Measurements from ENCODE around the gene DLGAP1. TPM values are rescaled to one million over a fixed set of nuclear protein-coding genes. Genes with fewer than 3 reads are reported as not detected.

The DLGAP1 gene
- total and polyA plus RNA-seq, 10 of the 15 experiments (the other 5 are each of a cell fraction or from before 2014, with no cell fraction given): 0.23 to 27.6 (median 1.9) TPM

GRCh38 chr18:3648641-3649040, 806.5 kb downstream of the DLGAP1 start:
- in situ Hi-C loops (cut with MboI): no loop called here
- POLR2A ChIA-PET: no interaction called here
- no TSS peak for BruUV-seq (replicated peaks)
- SMC1A ChIA-PET (ENCODE audit: uncharacterized antibody, unreplicated experiment): interaction anchor here (0.7 to 1.8 kb wide), 3 partner anchors 13 to 18 kb away, joined by 3 to 8 read pairs (median 3); no protein-coding TSS in a partner anchor
- H3K4me2 ChIP-seq (ENCODE audit: control insufficient read depth, insufficient read depth): no peak overlapping the region
- no peaks in the 10 kb centered on the region for H3K4me1 ChIP-seq (ENCODE audit: control insufficient read depth, insufficient read depth, low read length)
- DNase-seq (ENCODE audit: low read depth, low spot score) (no peak), ATAC-seq (no peak), FAIRE-seq (no peak)
- no peak overlapping the region for H3K4me3 ChIP-seq
- H3K27ac ChIP-seq (ENCODE audit: control insufficient read depth, insufficient read depth): no peak overlapping the region
- CTCF ChIA-PET: no interaction called here
- 14% methylated on average over 2 of the region's 2 CpGs for WGBS (ENCODE audit: insufficient coverage, insufficient replicate concordance, low lambda C conversion rate, missing lambda C conversion rate)
- H3K9ac ChIP-seq (ENCODE audit: control insufficient read depth, insufficient read depth, low read length): no peak overlapping the region
- H3K27me3 ChIP-seq (replicated peaks in 1 of 2; ENCODE audit: control insufficient read depth in 2 of 2, insufficient read depth in 2 of 2, low read length in 1 of 2): no peaks in the 10 kb centered on the region
- H4K20me1 ChIP-seq (ENCODE audit: control insufficient read depth, insufficient read depth): no peaks in the 10 kb centered on the region
- no peaks in the 10 kb centered on the region for H3K36me3 ChIP-seq (ENCODE audit: control insufficient read depth in 2 of 2, insufficient read depth in 2 of 2, low read length in 1 of 2)
- intact Hi-C loops (cut with micrococcal nuclease; ENCODE audit: unreplicated experiment): no loop called here
- no peak for TF ChIP-seq KLF5 (IDR thresholded peaks at IDR 0.05; ENCODE audit: partially characterized antibody)
- TF ChIP-seq, protein P1, sequence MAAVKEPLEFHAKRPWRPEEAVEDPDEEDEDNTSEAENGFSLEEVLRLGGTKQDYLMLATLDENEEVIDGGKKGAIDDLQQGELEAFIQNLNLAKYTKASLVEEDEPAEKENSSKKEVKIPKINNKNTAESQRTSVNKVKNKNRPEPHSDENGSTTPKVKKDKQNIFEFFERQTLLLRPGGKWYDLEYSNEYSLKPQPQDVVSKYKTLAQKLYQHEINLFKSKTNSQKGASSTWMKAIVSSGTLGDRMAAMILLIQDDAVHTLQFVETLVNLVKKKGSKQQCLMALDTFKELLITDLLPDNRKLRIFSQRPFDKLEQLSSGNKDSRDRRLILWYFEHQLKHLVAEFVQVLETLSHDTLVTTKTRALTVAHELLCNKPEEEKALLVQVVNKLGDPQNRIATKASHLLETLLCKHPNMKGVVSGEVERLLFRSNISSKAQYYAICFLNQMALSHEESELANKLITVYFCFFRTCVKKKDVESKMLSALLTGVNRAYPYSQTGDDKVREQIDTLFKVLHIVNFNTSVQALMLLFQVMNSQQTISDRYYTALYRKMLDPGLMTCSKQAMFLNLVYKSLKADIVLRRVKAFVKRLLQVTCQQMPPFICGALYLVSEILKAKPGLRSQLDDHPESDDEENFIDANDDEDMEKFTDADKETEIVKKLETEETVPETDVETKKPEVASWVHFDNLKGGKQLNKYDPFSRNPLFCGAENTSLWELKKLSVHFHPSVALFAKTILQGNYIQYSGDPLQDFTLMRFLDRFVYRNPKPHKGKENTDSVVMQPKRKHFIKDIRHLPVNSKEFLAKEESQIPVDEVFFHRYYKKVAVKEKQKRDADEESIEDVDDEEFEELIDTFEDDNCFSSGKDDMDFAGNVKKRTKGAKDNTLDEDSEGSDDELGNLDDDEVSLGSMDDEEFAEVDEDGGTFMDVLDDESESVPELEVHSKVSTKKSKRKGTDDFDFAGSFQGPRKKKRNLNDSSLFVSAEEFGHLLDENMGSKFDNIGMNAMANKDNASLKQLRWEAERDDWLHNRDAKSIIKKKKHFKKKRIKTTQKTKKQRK (IDR thresholded peaks at IDR 0.05; ENCODE audit: low read depth, low read length): no peak
- TF ChIP-seq CHD4 (IDR thresholded peaks at IDR 0.05): no peak
- no peak for TF ChIP-seq TCF3 (IDR thresholded peaks at IDR 0.05; ENCODE audit: borderline replicate concordance, insufficient read depth, low read depth, low read length)
- TF ChIP-seq NKRF (conservative IDR thresholded peaks at IDR 0.05): no peak
- no peak for TF ChIP-seq CREM (IDR thresholded peaks at IDR 0.05; ENCODE audit: low read depth)
- TF ChIP-seq FOXK2 (IDR thresholded peaks at IDR 0.05): no peak
- TF ChIP-seq REST (IDR thresholded peaks at IDR 0.05; ENCODE audit: low read depth, low read length): no peak
- TF ChIP-seq, protein P2, sequence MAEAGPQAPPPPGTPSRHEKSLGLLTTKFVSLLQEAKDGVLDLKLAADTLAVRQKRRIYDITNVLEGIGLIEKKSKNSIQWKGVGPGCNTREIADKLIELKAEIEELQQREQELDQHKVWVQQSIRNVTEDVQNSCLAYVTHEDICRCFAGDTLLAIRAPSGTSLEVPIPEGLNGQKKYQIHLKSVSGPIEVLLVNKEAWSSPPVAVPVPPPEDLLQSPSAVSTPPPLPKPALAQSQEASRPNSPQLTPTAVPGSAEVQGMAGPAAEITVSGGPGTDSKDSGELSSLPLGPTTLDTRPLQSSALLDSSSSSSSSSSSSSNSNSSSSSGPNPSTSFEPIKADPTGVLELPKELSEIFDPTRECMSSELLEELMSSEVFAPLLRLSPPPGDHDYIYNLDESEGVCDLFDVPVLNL (IDR thresholded peaks at IDR 0.05; ENCODE audit: low read depth, low read length): no peak
- no peak for TF ChIP-seq RELA (IDR thresholded peaks at IDR 0.05; ENCODE audit: borderline replicate concordance, partially characterized antibody)
- no peak for TF ChIP-seq BRCA1 (IDR thresholded peaks at IDR 0.05; ENCODE audit: low read depth, low read length)
- TF ChIP-seq EZH2 (IDR thresholded peaks at IDR 0.05; ENCODE audit: borderline replicate concordance, control insufficient read depth, low read depth, low read length): no peak
- TF ChIP-seq NRF1 (conservative IDR thresholded peaks at IDR 0.05; ENCODE audit: low read depth, low read length): no peak
- no peak for TF ChIP-seq NFXL1 (IDR thresholded peaks at IDR 0.05; ENCODE audit: borderline replicate concordance)
- TF ChIP-seq, protein P3, sequence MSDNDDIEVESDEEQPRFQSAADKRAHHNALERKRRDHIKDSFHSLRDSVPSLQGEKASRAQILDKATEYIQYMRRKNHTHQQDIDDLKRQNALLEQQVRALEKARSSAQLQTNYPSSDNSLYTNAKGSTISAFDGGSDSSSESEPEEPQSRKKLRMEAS (IDR thresholded peaks at IDR 0.05; ENCODE audit: low read depth, low read length): no peak
- RAD21 ChIA-PET (ENCODE audit: unreplicated experiment): no interaction called here
- H3K9me3 ChIP-seq (replicated peaks; ENCODE audit: control insufficient read depth, insufficient read depth, low read length): no peaks in the 10 kb centered on the region
- H3K79me2 ChIP-seq (ENCODE audit: control insufficient read depth, insufficient read depth, low read length): no peaks in the 10 kb centered on the region
- no peak overlapping the region for H2AFZ ChIP-seq (ENCODE audit: control insufficient read depth, low read depth, low read length)
